Suppressor macrophage (primary cell): ENCODE measurements around the gene TCEAL9.
A peak's percentile ranks its signal among the peaks of the same experiment; 100 is the strongest.
"Not testable (repeated sequence)": the region's sequence is repeated elsewhere in the genome, so short reads cannot be mapped to it uniquely, and the experiment has no call there.

Experiments
- DNase-seq, 4 experiments: peaks; one replicate each; pipeline ENCODE4 v3.0.0-alpha.2; 2020 to 2022
- total RNA-seq, 17 experiments: gene quantifications; one replicate each; lab custom pipeline; 2026; ENCODE audit warnings: mixed read lengths in 6 of 17, inconsistent platforms in 3 of 17; lab: John Stamatoyannopoulos, UW

The TCEAL9 gene, protein sequence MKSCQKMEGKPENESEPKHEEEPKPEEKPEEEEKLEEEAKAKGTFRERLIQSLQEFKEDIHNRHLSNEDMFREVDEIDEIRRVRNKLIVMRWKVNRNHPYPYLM
- 10.2 to 35.6 (median 18.4) reads per million in 17 experiments for total RNA-seq

DNA sequence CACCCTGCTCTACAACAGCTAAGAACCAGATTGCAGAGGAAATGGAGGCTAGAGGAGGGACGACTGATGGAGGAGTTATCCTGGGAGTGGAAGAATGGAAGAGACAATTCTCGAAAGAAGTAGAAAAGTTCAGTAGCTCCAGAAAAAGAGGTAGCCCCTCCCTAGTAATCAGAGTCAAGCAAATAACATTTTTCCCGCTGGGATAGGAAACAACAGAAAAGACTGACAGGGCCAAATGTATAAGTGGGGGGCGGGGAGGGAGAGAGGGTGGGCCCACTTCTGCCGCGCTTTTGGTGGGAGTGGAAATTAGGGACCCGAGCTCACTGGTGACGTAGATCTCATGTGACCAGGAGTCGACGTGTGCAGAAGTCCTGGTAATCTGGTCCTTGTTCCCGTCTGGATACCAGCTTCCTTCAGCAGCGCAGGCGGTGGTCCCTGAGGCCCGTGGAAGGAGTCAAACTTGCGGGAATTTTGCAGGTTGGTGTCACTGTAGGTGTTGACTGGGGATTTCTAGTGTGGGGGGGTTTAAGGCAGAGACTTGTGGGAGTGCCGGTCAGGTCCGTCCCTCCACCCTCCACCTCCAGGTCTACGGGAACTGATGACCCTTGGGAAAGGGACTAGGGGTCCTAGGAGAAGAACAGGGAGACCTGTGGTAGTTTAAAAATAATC is at the start of gene TCEAL9:
TCEAL9 (plus strand) TSS at position 377 of the 669 bp plus-strand sequence. CDS start 1,179 bp downstream, outside the sequence.
- peak; percentile 43 to 60 (median 58) for DNase-seq

DNA sequence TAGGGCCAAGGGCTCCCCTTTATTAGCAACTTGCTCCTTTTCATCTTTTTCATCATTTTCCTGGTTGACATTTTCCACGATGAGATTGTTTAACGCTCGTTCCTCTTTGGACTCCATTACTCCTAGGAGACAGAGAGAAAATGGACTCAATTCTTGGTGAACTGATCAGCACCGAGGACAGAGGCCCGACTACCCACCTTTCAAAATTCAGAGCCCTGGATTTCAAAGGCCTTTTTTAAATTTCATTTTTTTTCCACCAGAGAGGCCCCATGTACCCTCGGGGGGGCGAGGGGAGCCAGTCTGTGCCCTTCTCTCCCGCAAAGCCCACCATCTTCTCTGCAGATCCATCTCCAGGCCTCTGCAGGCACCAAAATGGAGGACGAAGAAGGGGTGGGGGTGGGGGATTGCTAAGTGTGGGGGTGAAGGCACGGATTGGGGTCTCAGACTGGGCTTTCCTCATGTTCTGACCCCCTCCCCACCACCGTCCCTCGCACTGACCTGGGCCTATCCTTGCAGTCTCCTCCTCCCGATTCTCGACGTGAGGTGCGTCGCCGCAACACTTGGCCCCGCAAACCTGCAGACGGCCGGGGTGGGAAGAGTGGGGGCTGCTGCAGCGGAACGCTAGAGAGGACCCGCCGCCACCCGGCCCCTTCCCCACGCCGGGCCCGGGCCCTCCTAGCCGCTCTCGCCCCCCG is 46.3 kb upstream of the TCEAL9 start:
- DNase-seq, result no peak

DNA sequence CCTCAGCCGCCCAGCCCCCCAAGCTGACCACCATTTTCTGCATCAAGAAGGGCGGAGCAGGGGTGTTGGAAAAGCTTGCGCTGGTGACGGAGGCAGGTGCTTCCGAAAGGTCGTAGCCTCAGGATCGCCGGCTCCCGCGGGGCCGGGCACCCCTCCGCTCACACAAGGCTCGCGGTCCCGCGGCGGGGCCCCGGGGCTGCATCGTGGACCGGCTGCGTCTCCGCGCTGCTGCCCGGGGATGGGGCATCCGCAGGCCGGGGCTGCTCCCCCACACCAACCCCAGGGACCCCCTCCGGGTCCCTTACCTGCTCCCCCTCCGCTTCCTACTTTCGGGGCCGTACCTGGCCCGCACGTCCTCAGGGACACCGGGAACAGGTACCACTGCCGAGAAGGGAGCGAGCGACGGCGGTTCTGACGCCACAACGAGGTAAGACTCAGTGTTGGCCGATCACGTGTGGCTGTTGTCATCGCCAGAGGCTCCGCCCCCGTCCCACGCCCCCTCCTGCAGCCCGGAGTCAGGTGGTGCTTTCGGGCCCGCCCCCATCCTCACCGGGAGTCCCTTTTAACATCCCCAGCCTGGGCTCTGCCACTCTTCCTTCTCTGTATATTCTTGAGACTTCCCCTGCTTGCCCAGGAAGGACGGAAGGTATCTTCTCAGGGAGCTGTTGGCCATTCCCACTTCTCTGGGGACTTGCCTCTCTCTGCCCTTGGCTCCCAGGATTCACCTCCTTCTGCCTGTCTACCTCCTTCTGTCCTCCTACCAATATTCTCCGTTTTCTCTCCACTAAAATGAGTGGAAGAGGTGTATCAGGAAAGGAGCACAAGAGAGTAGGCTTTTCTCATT is 45.5 kb upstream of the TCEAL9 start, which contains the start of gene BEX2:
BEX2 (minus strand) TSS at position 436 of the 844 bp plus-strand sequence. CDS start 1,014 bp downstream, outside the sequence.
- DNase-seq, result peak; percentile 35 to 60 (median 46)

DNA sequence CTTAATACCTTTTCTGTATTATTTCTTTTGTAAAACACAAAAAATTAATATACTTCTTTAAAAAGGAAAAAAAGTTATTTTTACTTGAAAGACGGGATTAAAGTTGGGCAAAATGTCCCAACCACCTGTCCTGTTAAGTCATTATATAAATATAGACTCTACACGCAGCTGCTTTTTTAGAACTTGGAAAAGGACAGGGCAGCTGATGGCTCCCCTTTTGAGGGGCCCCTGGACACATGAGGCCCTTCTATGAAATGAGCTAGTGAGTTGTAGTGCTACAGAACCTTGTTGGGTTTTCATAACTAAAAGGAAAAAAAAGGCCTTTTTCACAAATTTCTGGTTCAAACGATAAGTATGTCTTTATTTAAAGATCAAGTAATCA is 44.9 kb upstream of the TCEAL9 start:
- no peak for DNase-seq

DNA sequence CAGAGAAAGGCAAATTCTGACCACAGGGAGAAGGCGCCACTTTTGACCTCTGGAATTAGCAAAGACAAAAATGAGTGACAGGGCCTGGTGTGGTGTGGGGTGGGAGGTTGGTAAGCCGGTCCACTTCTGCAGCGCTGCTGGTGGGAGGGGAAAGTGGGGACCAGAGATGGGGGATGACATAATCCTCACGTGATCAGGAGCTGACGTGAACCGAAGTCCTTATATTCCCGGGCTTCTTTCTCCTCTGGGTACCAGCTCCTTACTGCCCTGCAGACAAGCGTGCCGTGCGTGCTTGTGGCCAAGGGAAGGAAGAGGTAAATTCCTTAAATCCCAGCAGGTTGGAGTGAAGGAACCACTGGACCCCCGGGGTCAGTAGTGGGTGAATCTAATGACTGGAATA is 26.3 kb upstream of the TCEAL9 start, which contains the start of gene TCEAL7:
TCEAL7 (plus strand) TSS at position 249 of the 400 bp plus-strand sequence. CDS start 1,165 bp downstream, outside the sequence.
- no peak for DNase-seq

DNA sequence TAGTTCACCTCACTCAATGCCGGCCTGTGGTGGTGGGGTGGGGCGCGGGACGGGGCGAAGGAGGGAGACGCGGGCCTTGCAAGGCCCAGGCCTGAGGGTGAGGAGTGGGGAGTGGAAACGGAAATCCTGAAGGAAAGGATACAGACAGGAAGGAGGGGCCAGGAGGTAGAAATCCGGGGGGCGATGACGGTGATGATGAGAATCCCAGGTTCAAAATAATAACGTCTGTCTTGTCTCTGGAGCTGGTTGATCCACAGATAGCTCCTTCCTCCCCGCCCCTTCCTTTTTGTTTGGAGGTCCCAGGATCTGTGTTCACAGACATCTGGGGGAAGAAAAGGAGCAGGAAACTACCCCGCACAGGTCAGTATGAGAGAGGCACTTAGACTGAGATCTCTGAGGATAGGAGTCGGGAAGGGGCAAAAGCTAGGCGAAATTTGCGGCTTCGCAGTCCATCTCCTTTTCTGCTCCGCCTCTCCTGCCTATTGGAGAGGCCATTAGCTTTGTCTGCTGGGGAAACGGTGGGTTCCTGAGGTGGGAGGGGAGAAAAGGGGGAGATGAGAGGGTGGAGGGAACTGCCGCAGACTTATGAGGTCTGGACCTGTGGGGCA is 25.5 kb upstream of the TCEAL9 start:
- no peak for DNase-seq

DNA sequence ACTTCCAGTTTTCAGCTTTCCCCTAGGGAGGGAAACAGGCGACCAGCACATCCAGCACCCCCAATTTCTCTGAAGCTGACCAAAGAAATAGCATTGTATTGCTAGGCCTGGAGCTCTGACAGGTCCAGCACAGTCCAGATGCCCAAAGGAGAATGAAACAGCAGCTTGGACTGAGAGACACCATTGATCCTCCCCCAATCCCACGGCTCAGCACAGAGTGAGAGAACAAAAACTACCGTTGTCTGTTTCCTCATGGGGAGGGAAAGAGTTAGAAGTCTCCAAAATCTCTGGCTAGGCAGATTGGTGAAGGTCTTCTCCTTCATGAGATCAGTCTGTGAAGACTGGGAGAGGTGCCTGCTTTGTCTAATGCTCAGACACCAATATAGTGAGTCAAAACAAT is 17.6 kb upstream of the TCEAL9 start:
- no peak for DNase-seq

DNA sequence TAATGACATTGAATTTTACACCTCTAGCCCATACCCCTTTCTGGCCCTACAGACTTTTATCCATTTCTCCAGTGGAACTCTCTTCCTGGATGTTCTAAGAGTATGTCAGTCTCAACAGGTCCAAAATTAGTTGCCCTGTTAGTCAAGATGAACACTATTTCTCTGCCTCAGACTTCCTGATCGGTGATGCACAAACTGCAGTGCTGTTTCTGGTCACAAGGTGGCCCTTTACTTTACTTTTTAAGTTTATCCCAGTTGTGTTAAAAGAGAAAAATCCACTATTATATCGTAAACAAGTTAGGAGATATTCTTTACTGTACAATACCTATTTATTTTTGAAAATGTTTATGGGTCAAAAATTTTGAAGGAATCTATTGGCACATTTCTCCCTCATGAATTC is 13.2 kb upstream of the TCEAL9 start:
- DNase-seq, result peak; percentile 53 to 61 (median 58)

DNA sequence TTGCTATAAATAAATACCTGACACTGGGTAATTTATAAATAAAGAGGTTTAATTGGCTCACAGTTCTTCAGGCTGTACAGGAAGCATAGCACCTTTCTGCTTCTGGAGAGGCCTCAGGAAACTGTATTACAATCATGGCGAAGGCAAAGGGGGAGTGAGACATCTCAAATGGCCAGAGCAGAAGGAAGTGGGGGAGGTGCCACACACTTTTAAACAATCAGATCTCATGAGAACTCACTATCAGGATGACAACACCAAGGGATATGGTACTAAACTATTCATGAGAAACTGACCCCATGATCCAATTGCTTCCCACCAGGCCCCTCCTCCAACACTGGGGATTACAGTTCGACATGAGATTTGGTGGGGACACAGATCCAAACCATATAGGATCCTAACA is 11.7 kb upstream of the TCEAL9 start:
- no peak for DNase-seq

DNA sequence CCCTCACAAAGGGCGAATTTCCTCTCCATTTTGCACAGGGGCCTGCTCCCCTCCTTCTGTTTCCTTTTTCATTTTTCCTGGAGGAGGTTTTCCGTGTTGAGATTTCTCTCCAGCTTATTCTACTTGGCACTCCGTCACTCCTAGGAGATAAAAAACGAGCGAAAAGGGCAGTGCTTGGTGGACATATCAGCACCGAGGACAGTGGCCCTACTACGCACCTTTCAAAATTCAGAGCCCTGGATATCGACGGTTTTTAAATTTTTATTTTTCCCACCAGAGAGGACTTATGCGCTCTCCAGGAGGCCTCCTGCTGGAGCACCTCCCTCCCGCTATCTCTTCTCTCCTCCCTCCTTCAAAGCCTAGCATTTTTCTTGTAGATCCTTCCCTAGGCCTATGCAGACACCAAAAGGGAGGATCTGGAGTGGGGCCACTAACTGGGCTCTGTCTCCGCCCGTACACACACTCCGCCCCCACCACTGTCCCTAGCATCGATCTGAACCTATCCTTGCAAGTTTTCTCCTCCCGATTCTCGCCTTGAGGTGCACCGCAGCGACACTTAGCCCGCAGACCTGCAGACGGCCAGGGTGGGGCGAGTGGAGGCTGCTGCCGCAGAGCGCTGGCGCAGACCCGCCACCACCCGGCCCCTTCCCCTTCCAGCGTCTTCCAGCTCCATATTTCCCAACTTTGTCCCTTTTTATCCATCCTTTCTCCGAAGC is 8.5 kb upstream of the TCEAL9 start:
- no peak for DNase-seq

DNA sequence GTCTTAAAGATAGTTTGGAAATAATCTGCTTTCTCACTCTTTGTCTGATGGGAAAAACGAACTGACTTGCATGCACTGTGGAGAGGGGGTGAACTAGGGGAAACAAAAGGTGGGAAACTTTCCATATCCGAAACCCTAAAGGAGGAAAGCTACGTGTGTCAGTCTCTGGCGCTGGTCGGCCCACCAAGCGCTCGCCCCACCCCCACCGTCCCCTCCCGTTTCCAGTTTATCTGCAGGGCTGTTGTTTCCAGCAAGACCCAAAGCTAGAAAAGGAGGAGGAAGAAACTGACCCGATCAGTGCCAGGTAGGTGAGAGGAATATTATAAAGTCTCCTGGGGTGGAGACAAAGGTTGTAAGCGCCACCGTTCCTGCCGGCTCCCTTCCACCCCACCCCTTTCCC is 552 bp downstream of the TCEAL9 start:
- peak in 2 of 4 experiments; percentile 5 to 7 for DNase-seq

DNA sequence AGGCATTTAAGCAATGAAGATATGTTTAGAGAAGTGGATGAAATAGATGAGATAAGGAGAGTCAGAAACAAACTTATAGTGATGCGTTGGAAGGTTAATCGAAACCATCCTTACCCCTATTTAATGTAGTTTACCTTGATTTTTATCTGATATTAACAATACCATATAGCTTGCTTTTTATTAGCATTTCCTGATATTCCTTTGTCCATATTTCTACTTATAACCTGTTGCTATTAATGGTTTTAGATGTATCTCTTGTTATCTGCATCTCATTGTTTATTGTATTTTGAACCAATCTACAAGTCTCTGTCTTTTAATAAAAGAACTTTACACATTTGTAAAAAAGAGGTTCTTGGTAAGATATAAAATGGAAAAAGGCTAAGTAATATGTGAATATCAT is 1.6 kb downstream of the TCEAL9 start:
- DNase-seq, result no peak

DNA sequence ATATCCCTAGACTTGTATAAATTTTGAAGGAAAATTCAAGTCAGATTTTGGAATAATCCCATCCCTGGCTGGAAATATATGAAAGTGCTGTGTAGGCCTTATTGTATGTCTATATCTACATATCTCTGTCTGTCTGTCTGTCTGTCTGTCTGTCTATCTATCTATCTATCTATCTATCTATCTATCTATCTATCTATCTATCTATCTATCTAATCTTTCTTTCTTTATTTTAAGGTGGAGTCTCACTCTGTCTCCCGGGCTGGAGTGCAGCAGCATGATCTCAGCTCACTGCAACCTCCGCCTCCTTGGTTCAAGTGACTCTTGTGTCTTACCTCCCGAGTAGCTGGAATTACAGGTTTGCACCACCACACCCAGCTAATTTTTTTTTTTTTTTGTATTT is 3.3 kb downstream of the TCEAL9 start:
- DNase-seq, result not testable (repeated sequence)

DNA sequence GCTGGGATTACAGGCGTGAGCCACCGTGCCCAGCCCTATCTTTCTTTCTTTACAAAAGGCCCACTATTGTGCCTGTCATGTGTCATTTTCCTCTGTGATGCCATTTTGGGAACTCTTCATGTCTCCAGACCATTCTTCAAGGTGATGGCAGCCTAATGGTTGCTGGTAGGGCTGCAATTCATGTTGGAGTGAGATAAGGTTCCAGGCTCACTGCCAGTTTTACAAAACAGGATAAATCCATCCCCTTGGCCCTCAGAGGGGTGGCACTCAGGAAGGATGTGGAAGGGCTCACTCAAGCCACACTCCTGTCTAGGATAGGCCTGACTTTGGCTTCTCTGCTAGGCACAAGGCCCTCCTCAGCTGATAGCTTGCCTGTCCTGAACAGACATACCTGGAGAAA is 3.8 kb downstream of the TCEAL9 start:
- no peak for DNase-seq

DNA sequence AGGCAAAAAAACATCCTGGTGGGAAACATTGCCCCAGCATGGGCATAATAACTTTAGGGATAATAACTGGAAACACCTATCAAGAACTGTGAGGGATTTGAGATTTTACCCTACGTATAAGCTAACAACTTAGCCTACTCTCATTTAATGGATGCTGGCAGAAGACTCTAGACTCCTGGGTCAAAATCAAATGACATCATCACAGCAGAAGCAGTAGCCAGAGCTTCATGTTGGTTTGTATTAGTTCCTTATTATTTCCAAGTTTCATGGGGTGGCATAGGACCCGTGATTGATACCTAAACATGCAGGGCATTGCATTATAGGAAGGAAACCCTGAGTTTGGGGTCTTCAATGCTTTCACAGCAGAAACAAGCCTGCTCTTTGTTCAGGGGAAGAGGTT is 4.6 kb downstream of the TCEAL9 start:
- DNase-seq, result no peak

DNA sequence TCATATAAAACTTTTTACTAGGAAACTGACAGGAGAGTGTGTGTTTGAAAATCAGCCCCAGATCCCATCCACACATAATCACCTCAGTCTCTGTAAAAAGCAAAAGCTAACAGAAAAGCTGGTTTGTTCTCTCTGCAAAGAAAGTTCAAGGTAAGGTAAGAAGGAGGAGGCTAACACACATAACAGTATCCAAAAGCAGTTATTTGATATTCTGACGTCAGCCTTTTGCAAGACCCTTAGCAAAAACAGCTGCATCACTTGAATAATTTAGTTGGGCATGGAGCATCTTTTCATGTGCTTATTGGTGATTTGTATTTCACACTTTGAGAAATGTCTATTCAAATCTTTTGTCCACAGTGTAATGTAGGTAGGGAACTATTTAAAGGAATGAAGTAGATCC is 5.5 kb downstream of the TCEAL9 start:
- DNase-seq, result no peak

DNA sequence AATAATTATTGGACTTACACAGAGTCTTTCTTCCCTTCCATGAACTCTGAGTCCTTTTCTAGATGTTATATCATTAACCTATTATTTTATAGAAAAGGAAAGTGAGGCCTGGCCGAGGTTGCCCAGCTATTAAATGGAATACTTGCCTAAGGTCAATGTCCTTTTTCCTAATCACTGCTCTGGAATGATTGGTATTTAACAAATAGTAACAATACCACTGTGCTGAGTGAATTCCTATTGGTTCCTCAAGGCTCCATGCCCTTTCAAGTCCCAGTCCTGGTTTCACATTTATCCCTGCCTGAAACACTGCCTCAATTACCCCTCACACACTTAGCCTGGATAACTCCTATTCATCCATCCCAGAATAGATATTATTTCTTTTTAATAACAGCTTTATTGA is 6.2 kb downstream of the TCEAL9 start:
- no peak for DNase-seq

DNA sequence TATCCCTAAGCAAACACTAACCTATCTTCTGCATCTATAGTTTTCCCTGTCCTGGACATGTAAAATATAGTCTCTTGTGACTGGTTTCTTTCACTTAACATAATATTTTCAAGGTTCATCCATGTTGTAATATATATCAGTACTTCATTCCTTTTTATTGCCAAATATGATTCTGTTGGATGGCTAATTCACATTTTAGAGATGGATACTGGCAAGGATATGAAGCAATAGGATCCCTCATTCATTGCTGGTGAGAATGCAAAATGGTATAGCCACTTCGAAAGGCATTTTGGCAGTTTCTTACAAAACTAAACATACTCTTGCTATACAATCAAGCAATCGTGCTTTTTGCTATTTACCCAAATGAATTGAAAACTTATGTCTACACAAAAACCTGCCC is 6.7 kb downstream of the TCEAL9 start:
- DNase-seq, result no peak

DNA sequence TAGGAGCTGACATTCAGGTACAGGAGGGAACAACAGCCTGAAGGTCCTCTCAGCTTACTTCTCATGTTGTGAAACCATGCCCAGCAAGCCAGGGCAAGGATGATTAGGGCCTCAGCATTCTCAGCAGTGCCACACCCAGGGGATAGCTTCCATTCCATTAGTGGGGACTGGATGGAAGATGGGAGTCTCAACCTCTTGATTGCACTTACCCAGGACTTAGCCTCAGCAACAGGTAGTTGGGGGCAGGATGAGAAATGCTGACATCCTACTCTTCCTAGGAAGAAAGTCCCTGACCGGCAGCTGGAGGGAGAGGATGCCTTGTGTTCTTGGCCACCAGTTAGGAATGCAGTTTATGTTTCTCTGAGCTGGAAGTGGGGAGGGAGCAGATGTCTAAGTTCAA is 11.2 kb downstream of the TCEAL9 start:
- DNase-seq, result no peak

DNA sequence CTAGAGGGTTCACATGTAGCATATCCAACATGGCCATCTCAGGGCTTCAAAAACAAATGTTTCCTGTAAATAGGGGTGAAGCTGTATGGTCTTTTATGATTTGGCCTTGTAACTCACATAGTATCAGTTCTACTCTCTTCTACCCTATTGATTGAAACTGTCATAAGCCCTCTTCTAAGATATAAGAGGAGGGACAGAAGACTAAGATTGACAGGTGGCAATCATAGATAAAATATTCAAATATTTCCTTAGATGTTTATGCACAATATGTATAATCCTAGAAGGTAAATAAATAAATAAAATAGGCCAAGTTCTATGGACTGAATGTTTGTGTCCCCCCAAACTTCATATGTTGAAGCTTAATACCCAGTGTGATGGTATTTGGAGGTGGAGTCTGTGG is 13.2 kb downstream of the TCEAL9 start:
- DNase-seq, result no peak

DNA sequence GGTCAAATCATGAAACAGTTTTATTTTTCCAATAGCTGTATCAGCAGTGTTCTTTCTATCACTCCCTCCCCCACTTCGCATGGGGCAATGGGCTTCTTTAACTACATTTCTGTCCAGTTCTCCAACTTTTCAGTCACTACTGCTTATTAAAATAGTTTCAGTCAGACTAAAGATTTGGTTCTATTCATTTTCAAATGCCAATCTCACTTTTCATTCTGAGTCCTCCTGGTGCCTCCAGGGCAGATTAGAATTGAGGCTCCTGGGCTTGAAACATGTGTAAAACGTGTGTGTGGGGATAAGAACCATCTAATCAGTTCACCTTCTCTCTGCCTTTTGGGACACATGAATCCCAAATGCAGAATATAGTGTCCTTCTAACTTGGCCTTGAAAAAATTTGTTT is 16.6 kb downstream of the TCEAL9 start:
- no peak for DNase-seq

DNA sequence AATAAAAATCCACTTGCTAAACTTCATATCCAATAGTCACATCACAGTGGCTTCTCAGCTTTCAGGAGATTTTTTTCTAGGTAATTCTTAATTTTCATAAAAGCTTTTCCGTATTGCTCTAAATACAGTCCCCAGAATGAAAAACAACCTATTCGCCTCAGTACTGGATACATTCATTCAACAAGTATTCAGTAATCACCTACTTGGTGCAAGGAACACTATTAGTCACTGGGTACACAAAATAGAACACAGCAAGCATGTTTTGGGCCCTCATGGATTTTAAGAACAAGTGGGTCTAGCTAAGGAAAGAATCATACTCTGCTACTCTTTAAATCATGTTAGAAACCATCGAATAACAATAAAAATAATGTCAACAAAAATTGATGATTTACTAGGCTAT is 17.3 kb downstream of the TCEAL9 start:
- no peak for DNase-seq
